ENCODE measurements around the gene TUT4. TPM values are rescaled to one million over a fixed set of nuclear protein-coding genes. Genes with fewer than 3 reads are reported as not detected.

Gene TUT4
- total RNA-seq, 1 donor from 2014 or later, result 44.2 TPM

DNA sequence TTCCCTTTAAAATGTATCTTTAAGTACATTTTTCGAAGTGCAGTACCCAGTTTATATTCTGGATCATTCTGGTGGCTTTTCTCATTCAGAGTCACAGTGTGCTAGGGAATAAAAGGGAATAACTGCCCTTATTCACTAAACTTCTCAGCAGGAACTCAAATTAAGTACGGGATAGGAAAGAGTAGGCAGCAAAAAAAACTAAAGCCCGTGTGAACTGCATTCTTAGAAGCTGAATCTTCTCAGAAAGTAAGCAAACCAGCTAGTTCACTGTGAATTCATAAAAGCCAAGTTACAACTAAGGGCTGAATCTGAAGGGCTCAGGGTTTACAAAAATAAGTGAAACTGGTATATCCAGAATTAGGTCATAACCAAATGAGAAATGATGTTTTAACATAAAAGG is 126.5 kb downstream of the TUT4 start:
- DNase-seq, result no peak
- Histone ChIP-seq H3K4me1 (no peaks in the 10 kb centered on the region), H3K4me3 (no peak overlapping the region), H3K27me3 (no peaks in the 10 kb centered on the region), H3K36me3 (peaks cover 43% of the 10 kb centered on the region), H3K27ac (no peak overlapping the region), H3K9me3 (no peaks in the 10 kb centered on the region)
- TF ChIP-seq, protein P1, sequence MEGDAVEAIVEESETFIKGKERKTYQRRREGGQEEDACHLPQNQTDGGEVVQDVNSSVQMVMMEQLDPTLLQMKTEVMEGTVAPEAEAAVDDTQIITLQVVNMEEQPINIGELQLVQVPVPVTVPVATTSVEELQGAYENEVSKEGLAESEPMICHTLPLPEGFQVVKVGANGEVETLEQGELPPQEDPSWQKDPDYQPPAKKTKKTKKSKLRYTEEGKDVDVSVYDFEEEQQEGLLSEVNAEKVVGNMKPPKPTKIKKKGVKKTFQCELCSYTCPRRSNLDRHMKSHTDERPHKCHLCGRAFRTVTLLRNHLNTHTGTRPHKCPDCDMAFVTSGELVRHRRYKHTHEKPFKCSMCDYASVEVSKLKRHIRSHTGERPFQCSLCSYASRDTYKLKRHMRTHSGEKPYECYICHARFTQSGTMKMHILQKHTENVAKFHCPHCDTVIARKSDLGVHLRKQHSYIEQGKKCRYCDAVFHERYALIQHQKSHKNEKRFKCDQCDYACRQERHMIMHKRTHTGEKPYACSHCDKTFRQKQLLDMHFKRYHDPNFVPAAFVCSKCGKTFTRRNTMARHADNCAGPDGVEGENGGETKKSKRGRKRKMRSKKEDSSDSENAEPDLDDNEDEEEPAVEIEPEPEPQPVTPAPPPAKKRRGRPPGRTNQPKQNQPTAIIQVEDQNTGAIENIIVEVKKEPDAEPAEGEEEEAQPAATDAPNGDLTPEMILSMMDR (IDR thresholded peaks at IDR 0.05), result no peak
- intact Hi-C loops (cut with DNase I), result no loop called here
- no peak for ATAC-seq

DNA sequence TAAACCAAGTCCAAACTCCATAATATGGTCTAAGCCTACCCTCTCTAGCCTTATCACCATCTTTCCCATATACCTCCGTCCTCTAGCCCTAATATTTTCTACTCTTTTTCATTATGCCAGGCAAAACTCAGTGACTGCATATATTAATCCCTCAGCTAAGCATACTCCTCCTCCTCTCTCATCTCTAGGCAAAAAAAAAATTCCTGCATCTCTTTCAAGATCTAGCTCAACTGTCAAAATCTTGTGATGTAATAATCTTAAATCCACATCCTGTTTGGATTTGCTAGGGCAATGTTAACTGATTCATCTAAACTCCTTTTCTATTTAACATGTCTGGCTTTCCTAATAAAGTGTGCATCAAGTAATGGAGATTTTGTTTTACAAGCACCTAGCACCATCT is 128.1 kb downstream of the TUT4 start:
- no peak overlapping the region for H3K27ac ChIP-seq
- no peak overlapping the region for H3K4me3 ChIP-seq
- no peaks in the 10 kb centered on the region for H3K9me3 ChIP-seq
- TF ChIP-seq, protein P1 (IDR thresholded peaks at IDR 0.05), result no peak
- H3K36me3 ChIP-seq, result peaks cover 45% of the 10 kb centered on the region
- ATAC-seq, result no peak
- no peaks in the 10 kb centered on the region for H3K27me3 ChIP-seq
- H3K4me1 ChIP-seq, result no peaks in the 10 kb centered on the region
- intact Hi-C loops (cut with DNase I), result no loop called here
- no peak for DNase-seq

DNA sequence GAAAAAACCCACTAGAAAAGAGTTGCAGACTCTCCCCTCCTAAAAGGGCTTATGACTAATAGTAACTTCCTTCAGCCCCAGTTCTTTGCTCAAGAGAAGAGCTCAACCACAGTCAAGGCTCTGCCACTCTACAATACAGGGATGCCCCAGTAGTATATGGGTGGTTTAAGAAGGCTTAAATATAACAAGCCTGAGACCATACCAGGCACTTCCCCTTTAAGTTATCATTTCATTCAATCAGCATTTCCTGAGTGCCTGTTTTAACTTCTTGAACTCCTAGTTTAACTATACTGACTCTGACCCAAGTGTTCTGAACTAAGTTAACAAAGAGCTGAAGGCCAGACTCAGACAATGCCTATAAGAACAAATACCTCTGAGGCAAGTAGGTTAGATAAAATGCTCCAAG is 128.7 kb downstream of the TUT4 start:
- Histone ChIP-seq H3K4me3 (no peak overlapping the region), H3K4me1 (no peaks in the 10 kb centered on the region), H3K27me3 (no peaks in the 10 kb centered on the region), H3K36me3 (peaks cover 50% of the 10 kb centered on the region), H3K9me3 (no peaks in the 10 kb centered on the region), H3K27ac (peak overlapping the region; percentile 31)
- intact Hi-C loops (cut with DNase I), result no loop called here
- ATAC-seq (peak; percentile 43), DNase-seq (no peak)
- TF ChIP-seq, protein P1 (IDR thresholded peaks at IDR 0.05), result no peak

DNA sequence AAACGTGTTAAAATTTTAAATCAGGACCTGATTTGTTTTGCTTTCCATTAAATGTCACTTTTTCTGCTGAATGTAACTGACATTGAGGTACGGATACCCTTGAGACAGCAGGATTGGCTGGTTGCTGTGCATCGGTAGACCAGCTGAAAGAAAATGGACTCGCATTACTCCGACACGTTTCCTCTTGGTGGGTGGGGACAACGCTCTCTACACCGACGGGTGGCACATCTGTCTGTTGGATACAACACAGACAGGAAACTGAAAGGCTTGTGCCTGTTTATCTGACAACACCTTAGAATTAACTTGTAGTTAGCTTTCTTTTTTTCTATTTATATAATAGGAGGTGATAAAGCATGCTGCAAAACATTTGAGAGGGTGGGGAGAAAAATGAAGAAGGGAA is 129.1 kb downstream of the TUT4 start:
- peak overlapping the region; percentile 31 for H3K27ac ChIP-seq
- H3K36me3 ChIP-seq, result peaks cover 55% of the 10 kb centered on the region
- ATAC-seq, result no peak

DNA sequence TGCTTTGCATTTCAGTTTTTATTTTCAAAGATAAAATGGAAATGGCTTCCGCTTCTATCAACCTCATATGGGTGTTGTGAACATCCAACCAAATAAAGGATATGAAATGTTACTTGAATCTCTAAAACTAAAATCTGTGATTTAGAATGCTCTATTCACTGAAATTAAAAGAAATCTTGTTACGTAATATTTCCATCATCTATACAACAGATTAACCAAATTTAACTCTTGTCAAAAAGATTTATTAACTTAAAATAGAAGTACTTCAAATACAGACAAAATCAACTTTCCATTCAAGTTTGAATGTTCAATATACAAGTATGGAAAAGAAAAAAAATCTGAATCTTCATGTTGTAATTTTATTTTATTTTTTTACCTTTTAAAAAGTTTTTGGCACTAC is 129.8 kb downstream of the TUT4 start:
- Histone ChIP-seq H3K27me3 (no peaks in the 10 kb centered on the region), H3K27ac (no peak overlapping the region), H3K36me3 (peaks cover 61% of the 10 kb centered on the region), H3K4me1 (no peaks in the 10 kb centered on the region), H3K9me3 (no peaks in the 10 kb centered on the region), H3K4me3 (no peak overlapping the region)
- intact Hi-C loops (cut with DNase I), result no loop called here
- TF ChIP-seq, protein P1 (IDR thresholded peaks at IDR 0.05), result no peak
- no peak for ATAC-seq
- DNase-seq, result no peak

More for the DNA sequence above, 129.1 kb downstream of the TUT4 start:
- no peak overlapping the region for H3K4me3 ChIP-seq
- H3K27me3 ChIP-seq, result no peaks in the 10 kb centered on the region
- no peaks in the 10 kb centered on the region for H3K9me3 ChIP-seq
- no peaks in the 10 kb centered on the region for H3K4me1 ChIP-seq
- no peak for DNase-seq
- intact Hi-C loops (cut with DNase I), result no loop called here
- TF ChIP-seq, protein P1 (IDR thresholded peaks at IDR 0.05), result no peak

DNA sequence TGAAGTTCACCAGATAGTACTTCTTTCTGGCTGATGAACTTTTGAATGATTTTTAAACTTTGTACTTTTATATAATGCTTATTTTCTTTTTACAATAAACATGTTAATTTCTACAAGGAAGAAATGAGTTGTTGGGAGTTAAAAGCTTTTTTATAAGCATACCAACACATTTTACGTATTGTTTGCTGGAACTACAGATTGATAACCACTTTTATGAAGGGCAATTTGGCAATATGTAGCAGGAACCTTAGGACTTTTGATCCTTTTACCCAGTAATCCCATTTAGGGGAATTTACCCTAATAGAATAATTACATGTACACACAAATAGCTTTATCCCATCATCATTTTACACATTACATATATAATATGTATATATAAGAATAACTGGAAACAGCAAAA is 132.2 kb downstream of the TUT4 start:
- intact Hi-C loops (cut with DNase I), result no loop called here
- no peaks in the 10 kb centered on the region for H3K9me3 ChIP-seq
- ATAC-seq (no peak), DNase-seq (no peak)
- H3K27me3 ChIP-seq, result no peaks in the 10 kb centered on the region
- no peak overlapping the region for H3K4me3 ChIP-seq
- peaks cover 73% of the 10 kb centered on the region for H3K36me3 ChIP-seq
- H3K4me1 ChIP-seq, result no peaks in the 10 kb centered on the region
- TF ChIP-seq, protein P1 (IDR thresholded peaks at IDR 0.05), result no peak
- H3K27ac ChIP-seq, result no peak overlapping the region

Data from upper lobe of right lung (tissue), 1 donor.